ENCODE measurements around the gene RHO.

DNA sequence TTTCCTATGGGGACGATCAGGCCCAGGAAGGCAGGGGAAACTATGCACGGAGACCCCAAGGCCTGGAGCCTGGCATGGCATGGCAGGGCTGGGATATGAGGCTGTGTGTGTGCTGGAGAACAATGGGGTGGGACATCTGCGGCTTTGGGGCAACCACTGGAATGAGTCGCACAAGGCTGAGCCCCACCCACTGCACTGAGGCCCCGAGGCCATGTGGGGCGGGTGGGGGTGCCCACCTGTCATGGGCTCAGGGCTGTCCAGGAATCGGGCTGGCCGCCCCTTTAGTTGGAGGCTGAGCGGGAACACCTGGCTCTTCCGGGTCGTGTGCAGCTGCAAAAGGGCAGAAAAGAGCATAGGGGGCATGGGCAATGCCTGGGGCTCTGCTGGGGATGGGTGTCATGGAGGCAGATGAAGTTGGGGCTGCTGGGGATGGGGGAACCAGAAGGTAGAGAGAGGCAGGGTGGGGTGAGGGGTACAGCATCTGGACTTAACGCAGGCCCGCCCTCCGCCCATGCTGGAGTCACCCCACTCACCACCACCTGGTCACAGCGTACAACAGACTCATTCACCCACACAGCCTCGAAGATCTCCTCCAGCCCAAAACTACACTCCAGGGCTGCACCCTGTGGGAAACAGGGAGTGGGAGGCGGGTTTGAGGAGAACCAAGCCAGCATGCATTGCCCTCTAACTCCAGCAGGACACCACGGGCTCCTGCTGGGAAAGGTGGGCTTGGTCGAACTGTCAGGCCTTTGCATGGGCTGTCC, 47.0 kb downstream of the RHO start:
- no peak for TF ChIP-seq ATF2 (tag by site-specific recombination; IDR thresholded peaks at IDR 0.05; ENCODE audit: low read depth)
- no peak for TF ChIP-seq TRIM28 (IDR thresholded peaks at IDR 0.05; ENCODE audit: borderline replicate concordance, low read length)
- TF ChIP-seq, protein P1, sequence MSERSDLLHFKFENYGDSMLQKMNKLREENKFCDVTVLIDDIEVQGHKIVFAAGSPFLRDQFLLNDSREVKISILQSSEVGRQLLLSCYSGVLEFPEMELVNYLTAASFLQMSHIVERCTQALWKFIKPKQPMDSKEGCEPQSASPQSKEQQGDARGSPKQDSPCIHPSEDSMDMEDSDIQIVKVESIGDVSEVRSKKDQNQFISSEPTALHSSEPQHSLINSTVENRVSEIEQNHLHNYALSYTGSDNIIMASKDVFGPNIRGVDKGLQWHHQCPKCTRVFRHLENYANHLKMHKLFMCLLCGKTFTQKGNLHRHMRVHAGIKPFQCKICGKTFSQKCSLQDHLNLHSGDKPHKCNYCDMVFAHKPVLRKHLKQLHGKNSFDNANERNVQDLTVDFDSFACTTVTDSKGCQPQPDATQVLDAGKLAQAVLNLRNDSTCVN (tag by site-specific recombination; optimal IDR thresholded peaks at IDR 0.05): no peak
- no peak for TF ChIP-seq ZNF324 (tag by site-specific recombination; IDR thresholded peaks at IDR 0.05)
- TF ChIP-seq, protein P2, sequence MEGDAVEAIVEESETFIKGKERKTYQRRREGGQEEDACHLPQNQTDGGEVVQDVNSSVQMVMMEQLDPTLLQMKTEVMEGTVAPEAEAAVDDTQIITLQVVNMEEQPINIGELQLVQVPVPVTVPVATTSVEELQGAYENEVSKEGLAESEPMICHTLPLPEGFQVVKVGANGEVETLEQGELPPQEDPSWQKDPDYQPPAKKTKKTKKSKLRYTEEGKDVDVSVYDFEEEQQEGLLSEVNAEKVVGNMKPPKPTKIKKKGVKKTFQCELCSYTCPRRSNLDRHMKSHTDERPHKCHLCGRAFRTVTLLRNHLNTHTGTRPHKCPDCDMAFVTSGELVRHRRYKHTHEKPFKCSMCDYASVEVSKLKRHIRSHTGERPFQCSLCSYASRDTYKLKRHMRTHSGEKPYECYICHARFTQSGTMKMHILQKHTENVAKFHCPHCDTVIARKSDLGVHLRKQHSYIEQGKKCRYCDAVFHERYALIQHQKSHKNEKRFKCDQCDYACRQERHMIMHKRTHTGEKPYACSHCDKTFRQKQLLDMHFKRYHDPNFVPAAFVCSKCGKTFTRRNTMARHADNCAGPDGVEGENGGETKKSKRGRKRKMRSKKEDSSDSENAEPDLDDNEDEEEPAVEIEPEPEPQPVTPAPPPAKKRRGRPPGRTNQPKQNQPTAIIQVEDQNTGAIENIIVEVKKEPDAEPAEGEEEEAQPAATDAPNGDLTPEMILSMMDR (tag by site-specific recombination; IDR thresholded peaks at IDR 0.05): no peak
- TF ChIP-seq ZNF416 (tag by site-specific recombination; IDR thresholded peaks at IDR 0.05): no peak
- no peak for TF ChIP-seq ZNF404 (tag by site-specific recombination; IDR thresholded peaks at IDR 0.05)
- no peak for TF ChIP-seq ZNF830 (tag by site-specific recombination; IDR thresholded peaks at IDR 0.05; ENCODE audit: low read depth)
- no peak for TF ChIP-seq SP2 (tag by site-specific recombination; IDR thresholded peaks at IDR 0.05)

Data from HEK293 (cell line).